Breast epithelium (tissue), 4 donors: Measurements from ENCODE around the gene BRAF. TPM values are rescaled to one million over a fixed set of nuclear protein-coding genes. Genes with fewer than 3 reads are reported as not detected.

Experiments
- DNase-seq, 2 donors: peaks; one replicate each; pipeline ENCODE4 v3.0.0-alpha.2; 2019; ENCODE audit warnings: low spot score in 2 of 2
- H3K27ac ChIP-seq, 2 donors: fragments of 200-600 bp; sonication (generic) in 1 of 2; one replicate each; pipeline ENCODE4 v1.5.1; 2016 to 2019; ENCODE audit warnings: mild to moderate bottlenecking in 1 of 2
- H3K27me3 ChIP-seq, 2 donors: fragments of 200-600 bp; sonication (generic) in 1 of 2; one replicate each; pipeline versions ENCODE4 v1.5.1 to v1.6.0; 2017 to 2019; ENCODE audit warnings: control low read depth in 1 of 2, mild to moderate bottlenecking in 1 of 2
- H3K36me3 ChIP-seq: fragments of 200-600 bp; one replicate; pipeline ENCODE4 v1.5.1; 2019
- H3K4me1 ChIP-seq, 2 donors: fragments of 200-600 bp; sonication (generic); one replicate each; pipeline ENCODE4 v1.5.1; 2016 to 2019; ENCODE audit warnings: control low read depth in 1 of 2
- H3K4me3 ChIP-seq, 3 donors: fragments of 200-600 bp; sonication (generic); 1 replicate in 2 of 3; 2 replicates in 1 of 3; pipeline ENCODE4 v1.5.1; 2016 to 2019; ENCODE audit warnings: mild to moderate bottlenecking in 3 of 3, moderate library complexity in 2 of 3
- H3K9me3 ChIP-seq, 2 donors: fragments of 200-600 bp; sonication (generic) in 1 of 2; one replicate each; pipeline ENCODE4 v1.5.1; 2016 to 2019; ENCODE audit warnings: control low read depth in 1 of 2
- POLR2A ChIP-seq: fragments of 450-650 bp; IDR thresholded peaks from one replicate; pipeline ENCODE4 v1.6.1; 2016; ENCODE audit warnings: antibody characterized with exemption, mild to moderate bottlenecking, moderate library complexity
- POLR2AphosphoS5 ChIP-seq, 3 donors: sonication (generic); formaldehyde crosslinking; IDR thresholded peaks; one replicate each; pipeline ENCODE4 v1.6.1; 2017; ENCODE audit warnings: antibody characterized with exemption in 3 of 3
- intact Hi-C: fragments of 100-400 bp; cut with DNase I; formaldehyde crosslinking; loops from one replicate; pipeline ENCODE4 v1.15.1; 2023; ENCODE audit warnings: low total_unique reads
- total RNA-seq, 3 donors: library from RNA; depleted of rRNA; stranded (reverse); fragments of >200 nt; gene quantifications; one replicate each; pipeline ENCODE4 v1.1.0, GENCODE V29; 2016
- TF ChIP-seq, protein P1 (sequence below), 3 donors: fragments of 450-650 bp; IDR thresholded peaks; one replicate each; pipeline ENCODE4 v1.5.1; 2016 to 2017; ENCODE audit warnings: antibody characterized with exemption in 3 of 3, mild to moderate bottlenecking in 3 of 3, moderate library complexity in 3 of 3

The BRAF gene
- total RNA-seq, 3 donors from 2014 or later, result 42.1 to 106 (median 64.9) TPM

DNA sequence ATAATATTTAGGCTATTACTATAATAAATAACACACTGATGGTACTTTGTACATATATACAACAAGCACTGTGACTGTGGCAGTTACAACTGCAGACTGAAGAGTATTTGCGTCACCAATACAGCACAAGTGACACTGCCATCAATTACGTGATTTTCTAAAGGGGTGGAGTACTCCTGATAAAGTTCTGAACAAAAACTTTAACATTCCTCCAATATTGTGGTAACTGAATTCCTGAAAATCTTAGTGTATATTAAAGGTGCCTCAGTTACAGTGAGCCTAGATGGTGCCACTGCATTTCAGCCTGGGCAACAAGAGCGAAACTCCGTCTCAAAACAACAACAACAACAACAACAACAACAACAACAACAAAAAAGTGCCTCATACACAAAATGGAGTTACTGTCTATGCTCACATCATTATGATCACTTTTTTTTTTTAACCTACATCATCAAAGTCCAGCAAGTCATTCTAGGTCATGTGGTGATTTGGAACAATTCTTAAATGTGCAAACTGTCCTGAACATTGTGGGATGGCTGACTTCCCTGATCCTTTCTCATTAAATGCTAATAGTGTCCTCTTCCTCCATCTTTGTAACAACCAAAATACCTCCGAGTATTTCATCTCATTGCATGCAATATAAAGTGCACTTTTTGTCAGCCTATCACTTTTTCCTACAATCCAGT is 15.1 kb downstream of the BRAF start:
- intact Hi-C loops, result no loop called here
- no peak for TF ChIP-seq POLR2AphosphoS5 (IDR thresholded peaks at IDR 0.05)
- TF ChIP-seq, protein P1, sequence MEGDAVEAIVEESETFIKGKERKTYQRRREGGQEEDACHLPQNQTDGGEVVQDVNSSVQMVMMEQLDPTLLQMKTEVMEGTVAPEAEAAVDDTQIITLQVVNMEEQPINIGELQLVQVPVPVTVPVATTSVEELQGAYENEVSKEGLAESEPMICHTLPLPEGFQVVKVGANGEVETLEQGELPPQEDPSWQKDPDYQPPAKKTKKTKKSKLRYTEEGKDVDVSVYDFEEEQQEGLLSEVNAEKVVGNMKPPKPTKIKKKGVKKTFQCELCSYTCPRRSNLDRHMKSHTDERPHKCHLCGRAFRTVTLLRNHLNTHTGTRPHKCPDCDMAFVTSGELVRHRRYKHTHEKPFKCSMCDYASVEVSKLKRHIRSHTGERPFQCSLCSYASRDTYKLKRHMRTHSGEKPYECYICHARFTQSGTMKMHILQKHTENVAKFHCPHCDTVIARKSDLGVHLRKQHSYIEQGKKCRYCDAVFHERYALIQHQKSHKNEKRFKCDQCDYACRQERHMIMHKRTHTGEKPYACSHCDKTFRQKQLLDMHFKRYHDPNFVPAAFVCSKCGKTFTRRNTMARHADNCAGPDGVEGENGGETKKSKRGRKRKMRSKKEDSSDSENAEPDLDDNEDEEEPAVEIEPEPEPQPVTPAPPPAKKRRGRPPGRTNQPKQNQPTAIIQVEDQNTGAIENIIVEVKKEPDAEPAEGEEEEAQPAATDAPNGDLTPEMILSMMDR (IDR thresholded peaks at IDR 0.05), result no peak
- no peak for TF ChIP-seq POLR2A
- no peaks in the 10 kb centered on the region for H3K27me3 ChIP-seq

DNA sequence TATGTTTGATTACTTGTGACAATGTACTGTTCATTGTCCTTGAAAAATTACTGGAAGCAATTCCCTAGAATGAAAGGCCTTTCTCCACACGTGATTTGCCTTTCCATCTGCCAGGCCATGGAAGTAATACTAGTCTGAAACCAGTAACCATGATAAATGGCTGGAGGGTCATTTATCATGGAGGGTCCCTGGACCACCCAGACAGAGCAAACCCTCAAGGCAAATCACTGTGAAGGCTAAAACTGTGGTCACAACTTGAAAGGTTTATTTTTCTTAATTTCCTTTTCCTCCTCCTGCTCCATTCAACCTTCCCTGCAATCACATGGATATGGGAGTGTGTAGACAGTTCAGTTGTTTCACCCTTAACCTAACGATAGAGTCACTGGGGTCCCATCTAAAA is 16.4 kb downstream of the BRAF start:
- H3K27ac ChIP-seq, result no peak overlapping the region
- H3K36me3 ChIP-seq, result no peaks in the 10 kb centered on the region
- H3K4me3 ChIP-seq, result no peak overlapping the region
- intact Hi-C loops, result no loop called here
- TF ChIP-seq, protein P1 (IDR thresholded peaks at IDR 0.05), result no peak
- TF ChIP-seq POLR2A, result no peak
- TF ChIP-seq POLR2AphosphoS5 (IDR thresholded peaks at IDR 0.05), result no peak
- no peaks in the 10 kb centered on the region for H3K9me3 ChIP-seq
- no peak for DNase-seq
- H3K27me3 ChIP-seq, result no peaks in the 10 kb centered on the region
- H3K4me1 ChIP-seq, result no peaks in the 10 kb centered on the region

More for the DNA sequence above, 15.1 kb downstream of the BRAF start:
- Histone ChIP-seq H3K36me3 (no peaks in the 10 kb centered on the region), H3K27ac (no peak overlapping the region), H3K9me3 (no peaks in the 10 kb centered on the region), H3K4me3 (no peak overlapping the region), H3K4me1 (no peaks in the 10 kb centered on the region)
- DNase-seq, result no peak

DNA sequence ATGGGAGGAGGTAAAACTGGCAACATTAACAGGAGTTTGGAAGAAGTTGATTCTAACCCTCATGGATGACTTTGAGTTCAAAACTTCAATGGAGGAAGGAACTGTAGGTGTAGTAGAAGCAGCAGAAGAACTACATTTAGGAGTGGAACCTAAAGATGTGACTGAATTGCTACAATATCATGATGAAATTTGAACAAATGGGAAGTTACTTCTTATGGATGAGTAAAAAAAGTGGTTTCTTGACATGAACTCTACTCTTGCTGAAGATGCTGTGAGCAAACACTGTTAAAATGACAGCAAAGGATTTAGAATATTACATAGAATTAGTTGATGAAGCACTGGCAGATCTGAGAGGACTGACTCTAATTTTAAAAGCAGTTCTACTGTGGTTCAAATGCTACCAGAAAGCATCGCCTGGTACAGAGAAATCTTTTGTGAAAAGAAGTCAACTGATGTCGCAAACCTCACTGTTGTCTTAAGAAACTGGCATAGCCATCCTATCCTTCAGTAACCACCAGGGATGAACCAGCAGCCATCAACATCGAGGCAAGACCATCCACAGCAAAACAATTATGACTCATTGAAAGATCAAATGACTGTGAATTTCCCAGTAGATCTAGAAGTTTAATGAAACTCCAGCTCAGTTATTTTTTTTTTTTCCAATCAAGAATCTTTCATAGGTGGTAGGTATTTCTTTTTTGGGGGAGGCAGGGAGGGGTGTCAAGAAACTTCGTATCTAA is 20.8 kb downstream of the BRAF start:
- Histone ChIP-seq H3K27ac (no peak overlapping the region), H3K9me3 (no peaks in the 10 kb centered on the region), H3K4me1 (no peaks in the 10 kb centered on the region), H3K36me3 (no peaks in the 10 kb centered on the region), H3K27me3 (no peaks in the 10 kb centered on the region), H3K4me3 (no peak overlapping the region)
- DNase-seq, result no peak
- intact Hi-C loops, result no loop called here
- TF ChIP-seq POLR2A (no peak), POLR2AphosphoS5 (IDR thresholded peaks at IDR 0.05) (no peak)
- TF ChIP-seq, protein P1 (IDR thresholded peaks at IDR 0.05), result no peak

DNA sequence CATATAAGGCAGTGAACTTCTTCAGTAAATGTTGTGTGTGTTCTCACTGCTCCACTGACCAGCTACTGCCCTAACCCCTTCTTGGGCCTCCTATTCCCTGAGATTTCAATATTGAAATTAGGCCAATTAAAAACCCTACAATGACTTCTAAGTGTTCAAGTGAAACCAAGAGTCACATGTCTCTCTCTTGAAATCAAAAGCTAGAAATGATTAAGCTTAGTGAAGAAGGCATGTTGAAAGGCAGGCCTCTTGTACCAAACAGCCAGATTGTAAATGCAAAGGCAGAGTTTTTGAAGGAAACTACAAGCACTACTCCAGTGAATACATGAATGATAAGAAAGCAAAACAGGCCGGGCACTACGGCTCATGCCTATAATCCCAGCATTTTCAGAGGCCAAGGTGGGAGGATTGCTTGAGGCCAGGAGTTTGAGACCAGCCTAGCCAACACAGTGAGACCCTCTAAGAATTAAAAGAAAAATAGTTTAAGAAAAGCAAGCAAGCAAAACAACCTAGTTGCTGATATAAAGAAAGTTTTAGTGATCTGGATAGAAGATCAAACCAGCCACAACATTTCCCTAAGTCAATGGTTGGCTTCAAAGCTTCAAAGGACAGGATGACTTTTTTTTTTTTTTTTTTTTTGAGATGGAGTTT is 22.3 kb downstream of the BRAF start:
- Histone ChIP-seq H3K27ac (no peak overlapping the region), H3K4me3 (no peak overlapping the region), H3K4me1 (no peaks in the 10 kb centered on the region), H3K36me3 (no peaks in the 10 kb centered on the region), H3K9me3 (no peaks in the 10 kb centered on the region), H3K27me3 (no peaks in the 10 kb centered on the region)
- TF ChIP-seq, protein P1 (IDR thresholded peaks at IDR 0.05), result no peak
- no peak for TF ChIP-seq POLR2AphosphoS5 (IDR thresholded peaks at IDR 0.05)
- no peak for TF ChIP-seq POLR2A
- DNase-seq, result no peak
- intact Hi-C loops, result no loop called here

DNA sequence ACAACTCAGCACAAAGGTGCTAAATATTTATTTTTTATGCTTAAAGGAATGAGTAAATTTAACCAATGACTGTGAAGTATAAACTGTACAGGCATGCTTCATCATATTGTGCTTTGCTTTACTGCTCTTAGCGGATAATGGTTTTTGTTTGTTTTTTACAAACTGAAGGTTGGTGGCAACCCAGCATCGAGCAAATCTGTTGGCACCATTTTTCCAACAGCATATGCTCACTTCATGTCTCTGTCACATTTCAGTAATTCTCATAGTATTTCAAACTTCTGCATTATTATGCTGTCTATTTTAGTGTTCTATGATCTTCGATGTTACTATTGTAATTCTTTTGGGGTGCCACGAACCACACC is 22.8 kb downstream of the BRAF start:
- intact Hi-C loops, result no loop called here
- no peak for TF ChIP-seq POLR2A
- no peak for TF ChIP-seq POLR2AphosphoS5 (IDR thresholded peaks at IDR 0.05)
- TF ChIP-seq, protein P1 (IDR thresholded peaks at IDR 0.05), result no peak

More for the DNA sequence above, 22.8 kb downstream of the BRAF start:
- H3K27ac ChIP-seq, result no peak overlapping the region
- DNase-seq, result no peak
- H3K4me3 ChIP-seq, result no peak overlapping the region
- H3K27me3 ChIP-seq, result no peaks in the 10 kb centered on the region
- H3K4me1 ChIP-seq, result no peaks in the 10 kb centered on the region
- H3K36me3 ChIP-seq, result no peaks in the 10 kb centered on the region
- H3K9me3 ChIP-seq, result no peaks in the 10 kb centered on the region
